Activated B cell treated with CpG ODN at 0.5 μM for 24 hours (primary cell): Measurements from ENCODE around the gene GPRC5C. TPM values are rescaled to one million over a fixed set of nuclear protein-coding genes. Genes with fewer than 3 reads are reported as not detected.
A peak's percentile ranks its signal among the peaks of the same experiment; 100 is the strongest.

Source experiments
- ATAC-seq: fragments of 200-7000 bp; cut with Tn5 transposase; one replicate; pipeline ENCODE4 v1.10.0; 2021; ENCODE audit warnings: low read depth, mild to moderate bottlenecking, moderate library complexity
- CTCF ChIA-PET: fragments of 350-600 bp; sonication (Branson Sonifier 250); formaldehyde crosslinking; loops from one replicate; lab custom pipeline; 2021; ENCODE audit warnings: antibody characterized with exemption; lab: Charles Lee
- POLR2A ChIA-PET: fragments of 350-600 bp; sonication (Branson Sonifier 250); formaldehyde crosslinking; loops from one replicate; lab custom pipeline; 2021; ENCODE audit warnings: antibody characterized with exemption; lab: Charles Lee
- DNase-seq: peaks from one replicate; pipeline ENCODE4 v3.0.0; 2022
- H3K27ac Mint-ChIP-seq: one replicate; pipeline ENCODE4 v1.8.0; 2020; ENCODE audit warnings: mixed read lengths
- H3K27me3 Mint-ChIP-seq: one replicate; pipeline ENCODE4 v1.8.0; 2021; ENCODE audit warnings: mixed read lengths
- H3K36me3 Mint-ChIP-seq: one replicate; pipeline ENCODE4 v1.8.0; 2021; ENCODE audit warnings: low read depth, mixed read lengths
- H3K4me1 Mint-ChIP-seq: one replicate; pipeline ENCODE4 v1.8.0; 2021; ENCODE audit warnings: mixed read lengths
- H3K4me3 Mint-ChIP-seq: one replicate; pipeline ENCODE4 v1.8.0; 2020; ENCODE audit warnings: mild to moderate bottlenecking, mixed read lengths
- H3K9me3 Mint-ChIP-seq: one replicate; pipeline ENCODE4 v1.8.0; 2020; ENCODE audit warnings: mixed read lengths
- intact Hi-C: fragments of 100-400 bp; cut with micrococcal nuclease; formaldehyde crosslinking; loops from one replicate; pipeline ENCODE4 v1.15.1; 2024
- total RNA-seq: library from RNA; stranded (reverse); gene quantifications from 2 replicates; pipeline ENCODE4 v1.2.3, GENCODE V29; 2022
- TF ChIP-seq, protein P1 (sequence below): fragments of 200-600 bp; IDR thresholded peaks from one replicate; pipeline ENCODE4 v1.8.0; 2022; ENCODE audit warnings: antibody characterized with exemption, mild to moderate bottlenecking

GPRC5C gene
- total RNA-seq, 1 donor from 2014 or later = 17.0 TPM

DNA sequence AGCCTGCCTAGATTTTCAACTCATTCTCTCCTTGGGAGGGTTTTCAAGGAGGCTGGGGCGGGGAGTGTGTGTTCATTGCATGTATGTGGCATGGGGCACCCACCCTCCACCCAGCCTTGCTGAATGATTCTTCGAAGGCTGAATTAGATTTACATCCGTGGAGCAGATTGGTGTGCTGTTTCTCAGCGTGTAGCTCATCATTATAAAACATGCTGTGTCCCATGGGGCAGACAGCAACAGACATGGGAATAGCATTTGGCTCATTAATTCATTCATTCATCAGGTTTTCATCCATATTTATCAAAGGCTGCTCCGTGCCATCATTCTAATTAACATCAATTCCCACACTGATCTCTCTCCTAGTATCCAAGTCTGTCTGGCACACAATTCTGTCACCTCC is 23.9 kb downstream of the GPRC5C start:
- TF ChIP-seq, protein P1, sequence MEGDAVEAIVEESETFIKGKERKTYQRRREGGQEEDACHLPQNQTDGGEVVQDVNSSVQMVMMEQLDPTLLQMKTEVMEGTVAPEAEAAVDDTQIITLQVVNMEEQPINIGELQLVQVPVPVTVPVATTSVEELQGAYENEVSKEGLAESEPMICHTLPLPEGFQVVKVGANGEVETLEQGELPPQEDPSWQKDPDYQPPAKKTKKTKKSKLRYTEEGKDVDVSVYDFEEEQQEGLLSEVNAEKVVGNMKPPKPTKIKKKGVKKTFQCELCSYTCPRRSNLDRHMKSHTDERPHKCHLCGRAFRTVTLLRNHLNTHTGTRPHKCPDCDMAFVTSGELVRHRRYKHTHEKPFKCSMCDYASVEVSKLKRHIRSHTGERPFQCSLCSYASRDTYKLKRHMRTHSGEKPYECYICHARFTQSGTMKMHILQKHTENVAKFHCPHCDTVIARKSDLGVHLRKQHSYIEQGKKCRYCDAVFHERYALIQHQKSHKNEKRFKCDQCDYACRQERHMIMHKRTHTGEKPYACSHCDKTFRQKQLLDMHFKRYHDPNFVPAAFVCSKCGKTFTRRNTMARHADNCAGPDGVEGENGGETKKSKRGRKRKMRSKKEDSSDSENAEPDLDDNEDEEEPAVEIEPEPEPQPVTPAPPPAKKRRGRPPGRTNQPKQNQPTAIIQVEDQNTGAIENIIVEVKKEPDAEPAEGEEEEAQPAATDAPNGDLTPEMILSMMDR = no peak
- H3K4me3 Mint-ChIP-seq = no peak overlapping the region
- peaks cover 6% of the 10 kb centered on the region for H3K4me1 Mint-ChIP-seq
- no peak overlapping the region for H3K27ac Mint-ChIP-seq
- ATAC-seq (no peak), DNase-seq (no peak)
- POLR2A ChIA-PET = interaction anchor here (1.3 kb wide), 1 partner anchor 25 kb away, joined by 4 read pairs; no protein-coding TSS in a partner anchor
- H3K27me3 Mint-ChIP-seq = peaks cover 19% of the 10 kb centered on the region
- intact Hi-C loops = loop anchor here (2.0 to 10.0 kb wide), 4 partner anchors 25 to 1021 kb away; no protein-coding TSS in a partner anchor
- CTCF ChIA-PET = interaction anchor here (0.7 to 6.6 kb wide), 7 partner anchors 18 to 593 kb away, joined by 3 to 100 read pairs (median 4); partner anchors contain the start of genes CD300LB and GPR142
- no peaks in the 10 kb centered on the region for H3K36me3 Mint-ChIP-seq
- no peaks in the 10 kb centered on the region for H3K9me3 Mint-ChIP-seq

DNA sequence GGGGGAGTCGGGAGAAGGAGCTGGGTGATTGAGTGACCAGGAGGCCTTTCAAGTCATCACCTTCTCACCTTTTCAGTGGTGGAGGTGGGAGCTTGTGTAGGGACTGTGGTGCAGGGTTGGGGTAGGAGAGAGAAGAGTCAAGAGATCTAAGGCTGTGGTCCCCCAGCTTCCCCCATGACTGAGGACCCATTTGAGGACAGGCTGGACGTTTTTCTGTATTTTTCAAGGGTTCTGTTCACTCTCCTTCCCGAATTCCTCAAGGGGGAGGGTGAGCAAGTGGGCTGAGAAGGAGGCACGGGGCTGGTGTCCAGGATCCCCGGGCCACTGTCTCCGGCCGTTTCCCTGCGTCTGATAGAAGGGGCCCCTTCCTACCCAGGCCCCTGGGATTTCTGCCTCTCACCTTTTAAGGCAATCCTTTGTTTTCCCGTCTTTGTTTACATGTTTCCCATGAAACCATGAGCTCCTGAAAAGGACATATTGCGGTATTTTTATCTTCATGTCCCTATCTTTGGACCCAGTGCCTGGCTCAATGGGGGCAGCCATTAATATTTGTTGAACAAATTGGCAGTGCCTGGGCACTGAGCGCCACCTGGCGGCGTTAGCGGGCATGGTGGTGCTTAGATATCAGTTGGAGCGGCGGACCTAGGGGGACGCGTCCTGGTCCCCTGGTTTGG is 25.4 kb downstream of the GPRC5C start:
- H3K9me3 Mint-ChIP-seq = no peaks in the 10 kb centered on the region
- intact Hi-C loops = loop anchor here (1.0 to 10.0 kb wide), 10 partner anchors 36 to 1022 kb away; partner anchors contain the start of gene RPL38
- ATAC-seq (peak; percentile 45), DNase-seq (peak; percentile 73)
- H3K4me1 Mint-ChIP-seq = peaks cover 6% of the 10 kb centered on the region
- H3K4me3 Mint-ChIP-seq = no peak overlapping the region
- TF ChIP-seq, protein P1 = no peak
- POLR2A ChIA-PET = interaction anchor here (0.9 to 1.8 kb wide), 3 partner anchors 78 to 89 kb away, joined by 3 to 13 read pairs (median 4); no protein-coding TSS in a partner anchor
- H3K36me3 Mint-ChIP-seq = no peaks in the 10 kb centered on the region
- CTCF ChIA-PET = interaction anchor here (0.6 to 6.6 kb wide), 21 partner anchors 9 to 322 kb away, joined by 3 to 100 read pairs (median 4); partner anchors contain the start of gene GPR142
- peaks cover 13% of the 10 kb centered on the region for H3K27me3 Mint-ChIP-seq
- no peak overlapping the region for H3K27ac Mint-ChIP-seq

DNA sequence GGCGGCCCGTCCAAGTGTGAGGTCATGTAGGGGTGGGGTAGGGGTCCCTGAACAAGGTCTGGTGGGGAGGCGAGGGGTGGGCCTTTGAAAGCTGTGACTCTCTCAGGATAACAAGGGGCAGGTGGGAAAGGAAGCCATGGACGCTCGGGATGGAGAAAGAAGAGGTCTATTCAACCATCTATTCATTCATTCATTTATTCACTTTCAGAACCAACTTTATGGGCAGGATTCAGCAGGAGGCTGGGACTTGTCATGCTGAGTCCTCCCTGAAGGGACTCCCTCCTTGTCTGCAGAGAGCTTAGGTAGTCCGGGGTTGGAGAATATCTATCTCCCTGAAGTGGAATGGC is 25.9 kb downstream of the GPRC5C start:
- peaks cover 11% of the 10 kb centered on the region for H3K4me1 Mint-ChIP-seq
- ATAC-seq (no peak), DNase-seq (no peak)
- ChIA-PET CTCF (interaction anchor here (0.9 to 6.6 kb wide), 14 partner anchors 9 to 247 kb away, joined by 3 to 100 read pairs (median 4); partner anchors contain the start of gene GPR142), POLR2A (interaction anchor here (1.4 to 1.8 kb wide), 2 partner anchors 78 to 90 kb away, joined by 4 to 13 read pairs; no protein-coding TSS in a partner anchor)
- no peaks in the 10 kb centered on the region for H3K36me3 Mint-ChIP-seq
- H3K4me3 Mint-ChIP-seq = no peak overlapping the region
- intact Hi-C loops = loop anchor here (1.0 to 10.0 kb wide), 10 partner anchors 36 to 1023 kb away; partner anchors contain the start of gene RPL38
- peaks cover 8% of the 10 kb centered on the region for H3K27me3 Mint-ChIP-seq
- TF ChIP-seq, protein P1 = no peak
- no peak overlapping the region for H3K27ac Mint-ChIP-seq
- H3K9me3 Mint-ChIP-seq = no peaks in the 10 kb centered on the region

DNA sequence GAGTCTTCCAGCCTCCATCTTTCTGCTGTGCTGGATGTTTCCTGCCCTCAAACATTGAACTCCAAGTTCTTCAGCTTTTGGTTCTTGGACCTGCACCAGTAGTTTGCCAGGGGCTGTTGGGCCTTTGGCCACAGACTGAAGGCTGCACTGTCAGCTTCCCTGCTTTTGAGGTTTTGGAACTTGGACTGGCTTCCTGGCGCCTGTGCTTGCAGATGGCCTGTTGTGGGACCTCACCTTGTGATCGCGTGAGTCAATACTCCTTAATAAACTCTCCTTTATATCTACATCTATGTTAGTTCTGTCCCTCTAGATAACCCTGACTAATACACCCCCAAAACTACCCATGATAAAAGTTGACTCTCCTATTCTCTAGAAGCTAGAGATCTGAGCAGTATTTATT is 26.9 kb downstream of the GPRC5C start:
- H3K27me3 Mint-ChIP-seq = peaks cover 6% of the 10 kb centered on the region
- no peak overlapping the region for H3K27ac Mint-ChIP-seq
- H3K9me3 Mint-ChIP-seq = no peaks in the 10 kb centered on the region
- ChIA-PET POLR2A (no interaction called here), CTCF (interaction anchor here (0.9 to 6.6 kb wide), 5 partner anchors 11 to 90 kb away, joined by 3 to 100 read pairs (median 11); partner anchors contain the start of gene GPR142)
- no peak for DNase-seq
- intact Hi-C loops = loop anchor here (5.0 to 10.0 kb wide), 2 partner anchors 143 to 1024 kb away; no protein-coding TSS in a partner anchor
- TF ChIP-seq, protein P1 = no peak
- H3K36me3 Mint-ChIP-seq = no peaks in the 10 kb centered on the region
- H3K4me1 Mint-ChIP-seq = peaks cover 21% of the 10 kb centered on the region
- no peak for ATAC-seq
- no peak overlapping the region for H3K4me3 Mint-ChIP-seq

DNA sequence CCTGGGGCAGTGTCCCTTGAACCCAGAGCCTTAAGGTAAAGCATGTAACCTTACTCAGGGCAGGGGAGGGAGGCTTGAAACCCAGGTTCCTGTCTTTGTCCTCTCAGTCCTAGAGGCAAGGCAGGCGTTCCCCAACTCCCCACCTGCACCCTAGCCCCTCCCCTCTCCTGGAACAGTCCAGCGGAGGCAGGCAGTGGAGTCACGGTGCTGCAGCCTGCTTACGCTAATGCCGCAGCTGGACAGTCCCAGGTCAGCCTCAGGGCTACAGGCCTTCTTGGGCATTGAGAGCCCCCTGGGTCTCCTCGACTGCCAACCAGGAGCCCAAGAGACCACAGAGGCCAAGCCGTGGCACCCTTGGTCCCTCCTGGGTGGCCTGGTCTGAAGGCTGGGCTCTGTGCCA is 27.7 kb downstream of the GPRC5C start:
- intact Hi-C loops = loop anchor here (5.0 to 10.0 kb wide), 2 partner anchors 143 to 1025 kb away; no protein-coding TSS in a partner anchor
- H3K4me3 Mint-ChIP-seq = no peak overlapping the region
- H3K27ac Mint-ChIP-seq = no peak overlapping the region
- POLR2A ChIA-PET = no interaction called here
- TF ChIP-seq, protein P1 = no peak
- H3K27me3 Mint-ChIP-seq = peaks cover 6% of the 10 kb centered on the region
- CTCF ChIA-PET = interaction anchor here (1.4 to 6.6 kb wide), 3 partner anchors 80 to 90 kb away, joined by 3 to 100 read pairs (median 55); partner anchors contain the start of gene GPR142
- ATAC-seq (no peak), DNase-seq (no peak)
- H3K4me1 Mint-ChIP-seq = peaks cover 20% of the 10 kb centered on the region
- no peaks in the 10 kb centered on the region for H3K9me3 Mint-ChIP-seq
- H3K36me3 Mint-ChIP-seq = no peaks in the 10 kb centered on the region
